Right atrium auricular region (tissue), 2 donors: ENCODE results near the gene CC2D1B. TPM values are rescaled to one million over a fixed set of nuclear protein-coding genes. Genes with fewer than 3 reads are reported as not detected.
A peak's percentile ranks its signal among the peaks of the same experiment; 100 is the strongest.

ENCODE experiments used
- DNase-seq: peaks from one replicate; pipeline ENCODE4 v3.0.0-alpha.2; 2019; ENCODE audit warnings: low spot score
- H3K27ac ChIP-seq, 2 donors: fragments of 200-600 bp; sonication (generic); 1 replicate in 1 of 2; 2 replicates in 1 of 2; pipeline ENCODE4 v1.5.1; 2016 to 2019
- H3K27me3 ChIP-seq, 2 donors: fragments of 200-600 bp; sonication (generic); one replicate each; pipeline versions ENCODE4 v1.5.1 to v1.6.0; 2017 to 2019
- H3K36me3 ChIP-seq: fragments of 200-600 bp; sonication (generic); one replicate; pipeline ENCODE4 v1.5.1; 2016
- H3K4me1 ChIP-seq, 2 donors: fragments of 200-600 bp; sonication (generic); one replicate each; pipeline versions ENCODE4 v1.5.1 to v1.6.0; 2017 to 2019
- H3K4me3 ChIP-seq, 2 donors: fragments of 200-600 bp; sonication (generic); 1 replicate in 1 of 2; 2 replicates in 1 of 2; pipeline ENCODE4 v1.5.1; 2017 to 2019; ENCODE audit warnings: mild to moderate bottlenecking in 1 of 2, moderate library complexity in 1 of 2
- H3K9me3 ChIP-seq, 2 donors: fragments of 200-600 bp; sonication (generic); one replicate each; pipeline ENCODE4 v1.5.1; 2019
- total RNA-seq, 2 donors: library from RNA; depleted of rRNA; stranded (reverse); fragments of >200 nt; gene quantifications; one replicate each; pipeline ENCODE4 v1.1.0, GENCODE V29; 2016
- TF ChIP-seq, protein P1 (sequence below), 2 donors: fragments of 200-600 bp; sonication (generic); IDR thresholded peaks; one replicate each; pipeline ENCODE4 v1.5.1; 2019; ENCODE audit warnings: antibody characterized with exemption in 2 of 2

Gene CC2D1B
- total RNA-seq, 2 donors from 2014 or later: 11.0 to 20.6 TPM

DNA sequence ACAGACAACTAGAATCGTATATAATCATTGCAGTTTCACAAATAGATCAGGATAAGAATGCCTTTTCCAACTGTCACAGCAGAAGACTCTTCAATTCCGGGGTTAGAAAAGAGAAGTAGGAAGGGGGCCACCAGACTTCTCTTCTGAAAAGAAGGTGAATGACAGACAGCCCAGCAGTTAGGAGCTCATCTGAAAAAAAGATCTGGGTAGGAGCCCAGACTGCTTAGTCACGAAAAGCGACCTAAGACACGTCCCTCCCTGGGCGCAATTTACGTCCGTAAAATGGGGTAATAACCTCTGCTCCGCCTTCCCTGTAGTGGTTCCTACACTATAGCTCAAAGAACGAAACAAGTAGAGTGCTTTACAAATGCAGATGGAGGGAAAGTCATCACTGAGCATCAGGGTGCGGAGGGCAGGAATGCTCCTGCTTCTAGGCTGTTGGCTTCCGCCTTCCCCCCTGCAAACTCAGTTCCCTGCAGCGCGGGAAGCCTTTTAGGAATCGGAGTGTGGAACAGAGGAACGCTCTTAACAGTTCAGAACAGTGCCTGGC, 37.6 kb upstream of the CC2D1B start:
- TF ChIP-seq, protein P1, sequence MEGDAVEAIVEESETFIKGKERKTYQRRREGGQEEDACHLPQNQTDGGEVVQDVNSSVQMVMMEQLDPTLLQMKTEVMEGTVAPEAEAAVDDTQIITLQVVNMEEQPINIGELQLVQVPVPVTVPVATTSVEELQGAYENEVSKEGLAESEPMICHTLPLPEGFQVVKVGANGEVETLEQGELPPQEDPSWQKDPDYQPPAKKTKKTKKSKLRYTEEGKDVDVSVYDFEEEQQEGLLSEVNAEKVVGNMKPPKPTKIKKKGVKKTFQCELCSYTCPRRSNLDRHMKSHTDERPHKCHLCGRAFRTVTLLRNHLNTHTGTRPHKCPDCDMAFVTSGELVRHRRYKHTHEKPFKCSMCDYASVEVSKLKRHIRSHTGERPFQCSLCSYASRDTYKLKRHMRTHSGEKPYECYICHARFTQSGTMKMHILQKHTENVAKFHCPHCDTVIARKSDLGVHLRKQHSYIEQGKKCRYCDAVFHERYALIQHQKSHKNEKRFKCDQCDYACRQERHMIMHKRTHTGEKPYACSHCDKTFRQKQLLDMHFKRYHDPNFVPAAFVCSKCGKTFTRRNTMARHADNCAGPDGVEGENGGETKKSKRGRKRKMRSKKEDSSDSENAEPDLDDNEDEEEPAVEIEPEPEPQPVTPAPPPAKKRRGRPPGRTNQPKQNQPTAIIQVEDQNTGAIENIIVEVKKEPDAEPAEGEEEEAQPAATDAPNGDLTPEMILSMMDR (IDR thresholded peaks at IDR 0.05): no peak
- Histone ChIP-seq H3K27ac (peak overlapping the region; percentile 86 to 87), H3K4me1 (peaks cover 0 to 24% of the 10 kb centered on the region in 2 donors)

DNA sequence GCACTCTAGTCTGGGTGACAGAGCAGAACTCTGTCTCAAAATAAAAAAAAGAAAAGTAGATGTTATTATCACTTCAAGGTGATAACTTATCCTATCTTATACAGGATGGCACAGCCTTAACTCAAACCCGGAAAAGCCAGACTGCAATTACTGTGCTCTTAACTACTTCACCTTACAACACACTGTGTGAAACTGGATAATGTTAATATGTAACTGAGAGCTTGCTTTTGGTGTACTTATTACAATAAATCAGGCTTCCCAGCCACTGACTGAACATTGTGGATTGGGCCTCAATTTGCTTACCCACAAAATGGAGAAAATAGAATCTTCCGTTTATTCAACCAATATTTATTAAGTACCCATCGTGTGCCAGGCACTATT, 36.8 kb upstream of the CC2D1B start:
- Histone ChIP-seq H3K27ac (no peak overlapping the region), H3K4me1 (peaks cover 0 to 24% of the 10 kb centered on the region in 2 donors), H3K36me3 (peaks cover 14% of the 10 kb centered on the region), H3K9me3 (no peaks in the 10 kb centered on the region), H3K27me3 (no peaks in the 10 kb centered on the region), H3K4me3 (no peak overlapping the region)
- DNase-seq: no peak
- TF ChIP-seq, protein P1 (IDR thresholded peaks at IDR 0.05): no peak

More for the DNA sequence above, 37.6 kb upstream of the CC2D1B start:
- peaks cover 22% of the 10 kb centered on the region for H3K36me3 ChIP-seq
- no peak for DNase-seq
- no peaks in the 10 kb centered on the region for H3K27me3 ChIP-seq
- H3K4me3 ChIP-seq: peak overlapping the region; percentile 73 to 83
- no peaks in the 10 kb centered on the region for H3K9me3 ChIP-seq

DNA sequence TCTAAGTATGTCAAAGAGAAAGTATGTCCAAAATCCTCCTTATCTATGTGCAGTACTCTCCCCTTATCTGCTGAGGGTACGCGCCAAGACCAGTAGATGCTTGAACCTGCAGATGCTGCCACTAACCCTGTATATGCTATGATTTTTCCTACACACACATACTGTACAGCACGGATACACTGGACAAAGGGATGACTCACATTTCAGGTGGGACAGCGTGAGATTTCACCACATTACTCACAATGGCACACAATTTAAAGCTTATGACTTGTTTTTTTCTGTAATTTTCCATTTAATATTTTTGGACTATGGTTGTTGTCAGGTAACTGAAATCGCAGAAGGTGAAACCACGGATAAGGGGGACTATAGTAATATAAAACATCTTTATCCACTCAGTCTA, 34.1 kb upstream of the CC2D1B start:
- Histone ChIP-seq H3K4me3 (no peak overlapping the region), H3K4me1 (peaks cover 0 to 9% of the 10 kb centered on the region in 2 donors), H3K27ac (no peak overlapping the region), H3K27me3 (no peaks in the 10 kb centered on the region), H3K36me3 (no peaks in the 10 kb centered on the region), H3K9me3 (no peaks in the 10 kb centered on the region)
- TF ChIP-seq, protein P1 (IDR thresholded peaks at IDR 0.05): no peak
- DNase-seq: no peak

DNA sequence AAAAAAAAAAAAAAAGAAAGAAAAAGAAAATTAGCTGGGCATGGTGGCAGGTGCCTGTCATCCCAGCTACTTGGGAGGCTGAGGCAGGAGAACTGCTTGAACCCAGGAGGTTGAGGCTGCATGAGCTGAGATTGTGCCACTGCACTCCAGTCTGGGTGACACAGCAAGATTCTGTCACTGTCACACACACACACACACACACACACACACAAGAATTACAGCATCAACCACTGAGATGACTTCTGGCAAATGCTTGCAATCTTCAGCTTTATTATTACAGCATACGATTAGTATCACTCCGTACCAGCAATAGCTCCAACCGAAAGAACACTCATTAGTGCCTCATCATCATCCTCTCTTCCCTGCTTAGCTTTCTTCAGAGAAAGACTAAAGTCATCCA, 33.6 kb upstream of the CC2D1B start:
- Histone ChIP-seq H3K27ac (no peak overlapping the region), H3K4me1 (peaks cover 0 to 7% of the 10 kb centered on the region in 2 donors), H3K36me3 (no peaks in the 10 kb centered on the region), H3K27me3 (no peaks in the 10 kb centered on the region), H3K4me3 (no peak overlapping the region), H3K9me3 (no peaks in the 10 kb centered on the region)
- DNase-seq: no peak
- TF ChIP-seq, protein P1 (IDR thresholded peaks at IDR 0.05): no peak

DNA sequence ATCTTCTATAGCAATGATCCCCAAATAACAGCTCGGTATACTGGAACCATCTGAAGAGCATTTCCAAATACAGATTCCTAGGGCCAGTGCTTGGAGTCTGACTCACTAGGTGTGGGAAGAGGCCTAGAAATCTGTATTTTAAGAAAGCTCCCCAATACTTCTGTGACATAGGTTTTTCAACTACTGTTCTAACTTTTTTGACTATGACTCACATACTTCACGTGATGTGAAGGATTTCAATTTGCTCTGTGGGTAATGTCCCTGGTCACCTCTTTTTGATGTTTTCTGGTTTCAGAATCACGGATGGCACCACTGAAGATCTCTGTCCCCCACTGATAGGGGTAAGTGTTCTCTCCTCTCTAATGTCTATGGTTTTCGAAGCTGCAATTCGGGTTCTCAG, 27.2 kb upstream of the CC2D1B start:
- Histone ChIP-seq H3K4me1 (no peaks in the 10 kb centered on the region), H3K27ac (no peak overlapping the region), H3K4me3 (no peak overlapping the region), H3K27me3 (no peaks in the 10 kb centered on the region), H3K9me3 (no peaks in the 10 kb centered on the region), H3K36me3 (no peaks in the 10 kb centered on the region)
- no peak for DNase-seq
- TF ChIP-seq, protein P1 (IDR thresholded peaks at IDR 0.05): no peak

DNA sequence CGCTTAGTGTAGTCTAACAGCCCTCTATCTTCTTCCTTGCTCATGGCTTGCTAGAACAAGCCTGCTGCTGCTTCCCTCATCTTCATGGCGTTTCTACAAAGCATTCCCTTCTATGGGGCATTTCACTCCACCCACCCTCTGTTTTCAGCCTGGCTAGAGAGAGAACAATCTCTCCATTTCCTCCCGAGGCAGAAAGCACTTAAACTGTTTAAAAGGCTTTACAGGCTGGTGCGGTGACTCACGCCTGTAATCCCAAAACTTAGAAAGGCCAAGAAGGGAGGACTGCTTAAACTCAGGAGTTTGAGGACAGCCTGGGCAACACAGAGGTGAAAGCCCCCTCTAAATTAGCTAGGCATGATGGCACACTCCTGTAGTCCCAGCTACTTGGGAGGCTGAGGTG, 20.5 kb upstream of the CC2D1B start:
- H3K4me1 ChIP-seq: no peaks in the 10 kb centered on the region
- no peaks in the 10 kb centered on the region for H3K27me3 ChIP-seq
- no peaks in the 10 kb centered on the region for H3K36me3 ChIP-seq
- no peak overlapping the region for H3K27ac ChIP-seq
- DNase-seq: no peak
- H3K4me3 ChIP-seq: no peak overlapping the region
- TF ChIP-seq, protein P1 (IDR thresholded peaks at IDR 0.05): no peak
- no peaks in the 10 kb centered on the region for H3K9me3 ChIP-seq
